Activated CD4-positive, CD25-positive, alpha-beta regulatory T cell treated with anti-CD3 and anti-CD28 coated beads, Interleukin-2, amount 50 U/mL, for 72 hours (primary cell): ENCODE results near the gene PDPK1.
"Not testable (repeated sequence)": the region's sequence is repeated elsewhere in the genome, so short reads cannot be mapped to it uniquely, and the experiment has no call there.

Experiments
- DNase-seq: peaks from one replicate; pipeline ENCODE4 v3.0.0; 2021

Gene PDPK1

GRCh38 chr16:2550283-2550878, 12.6 kb downstream of the PDPK1 start:
- DNase-seq = not testable (repeated sequence)

GRCh38 chr16:2551420-2551889, 13.6 kb downstream of the PDPK1 start:
- DNase-seq = not testable (repeated sequence)

- DNase-seq = not testable (repeated sequence)
Observed at GRCh38 chr16:2554709-2555425, 17.0 kb downstream of the PDPK1 start.

GRCh38 chr16:2557150-2557549, 19.3 kb downstream of the PDPK1 start:
- not testable (repeated sequence) for DNase-seq

- not testable (repeated sequence) for DNase-seq
Observed at GRCh38 chr16:2560131-2560797, 22.4 kb downstream of the PDPK1 start.

GRCh38 chr16:2560798-2561133, 22.9 kb downstream of the PDPK1 start:
- peak; percentile 71 for DNase-seq

GRCh38 chr16:2567506-2567905, 29.7 kb downstream of the PDPK1 start:
- not testable (repeated sequence) for DNase-seq

GRCh38 chr16:2568573-2568972, 30.8 kb downstream of the PDPK1 start:
- not testable (repeated sequence) for DNase-seq

GRCh38 chr16:2572704-2573103, 34.9 kb downstream of the PDPK1 start:
- DNase-seq = not testable (repeated sequence)

GRCh38 chr16:2575839-2576238, 38.0 kb downstream of the PDPK1 start:
- DNase-seq = not testable (repeated sequence)

- not testable (repeated sequence) for DNase-seq
Observed at GRCh38 chr16:2577044-2577443, 39.2 kb downstream of the PDPK1 start.

GRCh38 chr16:2578905-2579304, 41.1 kb downstream of the PDPK1 start:
- not testable (repeated sequence) for DNase-seq

GRCh38 chr16:2580143-2580542, 42.3 kb downstream of the PDPK1 start:
- DNase-seq = not testable (repeated sequence)

- not testable (repeated sequence) for DNase-seq
Observed at GRCh38 chr16:2580818-2581217, 43.0 kb downstream of the PDPK1 start.

- DNase-seq = no peak
Observed at GRCh38 chr16:2584729-2585650, 47.2 kb downstream of the PDPK1 start.

GRCh38 chr16:2585651-2586081, 47.8 kb downstream of the PDPK1 start:
- DNase-seq = no peak

- no peak for DNase-seq
Observed at GRCh38 chr16:2586241-2586640, 48.4 kb downstream of the PDPK1 start.

- no peak for DNase-seq
Observed at GRCh38 chr16:2586901-2587480, 49.2 kb downstream of the PDPK1 start.

- no peak for DNase-seq
Observed at GRCh38 chr16:2587891-2588565, 50.2 kb downstream of the PDPK1 start.

- no peak for DNase-seq
Observed at GRCh38 chr16:2591476-2592240, 53.8 kb downstream of the PDPK1 start.

GRCh38 chr16:2592786-2593185, 55.0 kb downstream of the PDPK1 start:
- DNase-seq = no peak
